ENCODE data around the gene ATP1A1.

GRCh38 chr1:116424863-116425262, 51.8 kb downstream of the ATP1A1 start:
- TF ChIP-seq CTCF (IDR thresholded peaks at IDR 0.05), result no peak
- TF ChIP-seq POLR2A (IDR thresholded peaks at IDR 0.05), result no peak
